ENCODE measurements around the gene MAP2K4.
"Not testable (repeated sequence)": the region's sequence is repeated elsewhere in the genome, so short reads cannot be mapped to it uniquely, and the experiment has no call there.

The MAP2K4 gene

GRCh38 chr17:12128946-12129345 lies 108.3 kb downstream of the MAP2K4 start:
- H3K27ac ChIP-seq (ENCODE audit: low read depth, low read length), result no peak overlapping the region
- peaks cover 0 to 3% (median 0%) of the 10 kb centered on the region in 5 donors for H3K9me3 ChIP-seq (ENCODE audit: control insufficient read depth in 5 of 5, low read length in 5 of 5)
- H3K9ac ChIP-seq (ENCODE audit: low read length in 5 of 5), result no peak overlapping the region
- no peak overlapping the region for H3K4me3 ChIP-seq (ENCODE audit: low read depth in 1 of 5, low read length in 5 of 5)
- H3K36me3 ChIP-seq (ENCODE audit: control insufficient read depth in 5 of 5, insufficient read depth in 5 of 5, low read length in 5 of 5), result peaks cover 40 to 64% (median 43%) of the 10 kb centered on the region in 5 donors
- H3K27me3 ChIP-seq (ENCODE audit: control insufficient read depth in 5 of 5, insufficient read depth in 4 of 5, low read length in 5 of 5), result no peaks in the 10 kb centered on the region
- H3K4me1 ChIP-seq (ENCODE audit: control insufficient read depth in 5 of 5, insufficient read depth in 5 of 5, low read length in 5 of 5), result peaks cover 0 to 8% (median 0%) of the 10 kb centered on the region in 5 donors

GRCh38 chr17:12133183-12133582 lies 112.5 kb downstream of the MAP2K4 start:
- Histone ChIP-seq H3K4me3 (ENCODE audit: low read depth in 1 of 5, low read length in 5 of 5) (no peak overlapping the region), H3K9me3 (ENCODE audit: control insufficient read depth in 5 of 5, low read length in 5 of 5) (peaks cover 0 to 9% (median 5%) of the 10 kb centered on the region in 5 donors), H3K27me3 (ENCODE audit: control insufficient read depth in 5 of 5, insufficient read depth in 4 of 5, low read length in 5 of 5) (no peaks in the 10 kb centered on the region), H3K36me3 (ENCODE audit: control insufficient read depth in 5 of 5, insufficient read depth in 5 of 5, low read length in 5 of 5) (peaks cover 18 to 44% (median 26%) of the 10 kb centered on the region in 5 donors), H3K4me1 (ENCODE audit: control insufficient read depth in 5 of 5, insufficient read depth in 5 of 5, low read length in 5 of 5) (peaks cover 0 to 8% (median 0%) of the 10 kb centered on the region in 5 donors), H3K27ac (ENCODE audit: low read depth, low read length) (no peak overlapping the region), H3K9ac (ENCODE audit: low read length in 5 of 5) (no peak overlapping the region)

DNA sequence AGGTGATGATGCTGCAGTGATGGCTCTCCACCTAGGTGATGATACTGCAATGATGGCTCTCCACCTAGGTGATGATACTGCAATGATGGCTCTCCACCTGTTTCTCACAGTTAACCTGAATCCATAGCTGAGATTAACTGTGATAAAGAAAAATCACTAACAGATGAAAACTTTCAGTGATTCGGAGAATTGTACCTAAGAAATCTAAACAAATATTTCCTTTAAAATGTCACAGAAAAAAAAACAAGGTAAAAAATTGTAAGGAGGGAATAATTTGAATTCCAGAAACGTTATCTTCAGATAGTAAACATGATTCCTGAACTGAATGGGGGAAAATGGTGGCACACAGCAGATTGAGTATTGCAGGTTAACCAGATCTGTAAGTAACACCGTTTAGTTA lies 113.4 kb downstream of the MAP2K4 start:
- Histone ChIP-seq H3K27me3 (ENCODE audit: control insufficient read depth in 5 of 5, insufficient read depth in 4 of 5, low read length in 5 of 5) (no peaks in the 10 kb centered on the region), H3K4me3 (ENCODE audit: low read depth in 1 of 5, low read length in 5 of 5) (no peak overlapping the region), H3K36me3 (ENCODE audit: control insufficient read depth in 5 of 5, insufficient read depth in 5 of 5, low read length in 5 of 5) (peaks cover 11 to 40% (median 23%) of the 10 kb centered on the region in 5 donors), H3K9me3 (ENCODE audit: control insufficient read depth in 5 of 5, low read length in 5 of 5) (peaks cover 0 to 9% (median 5%) of the 10 kb centered on the region in 5 donors), H3K9ac (ENCODE audit: low read length in 5 of 5) (no peak overlapping the region), H3K4me1 (ENCODE audit: control insufficient read depth in 5 of 5, insufficient read depth in 5 of 5, low read length in 5 of 5) (peaks cover 0 to 8% (median 0%) of the 10 kb centered on the region in 5 donors), H3K27ac (ENCODE audit: low read depth, low read length) (no peak overlapping the region)

GRCh38 chr17:12134587-12134986 lies 113.9 kb downstream of the MAP2K4 start:
- Histone ChIP-seq H3K4me3 (ENCODE audit: low read depth in 1 of 5, low read length in 5 of 5) (no peak overlapping the region), H3K27me3 (ENCODE audit: control insufficient read depth in 5 of 5, insufficient read depth in 4 of 5, low read length in 5 of 5) (no peaks in the 10 kb centered on the region), H3K4me1 (ENCODE audit: control insufficient read depth in 5 of 5, insufficient read depth in 5 of 5, low read length in 5 of 5) (peaks cover 0 to 8% (median 0%) of the 10 kb centered on the region in 5 donors), H3K27ac (ENCODE audit: low read depth, low read length) (no peak overlapping the region), H3K9me3 (ENCODE audit: control insufficient read depth in 5 of 5, low read length in 5 of 5) (peaks cover 0 to 9% (median 5%) of the 10 kb centered on the region in 5 donors), H3K9ac (ENCODE audit: low read length in 5 of 5) (no peak overlapping the region), H3K36me3 (ENCODE audit: control insufficient read depth in 5 of 5, insufficient read depth in 5 of 5, low read length in 5 of 5) (peaks cover 6 to 36% (median 18%) of the 10 kb centered on the region in 5 donors)

DNA sequence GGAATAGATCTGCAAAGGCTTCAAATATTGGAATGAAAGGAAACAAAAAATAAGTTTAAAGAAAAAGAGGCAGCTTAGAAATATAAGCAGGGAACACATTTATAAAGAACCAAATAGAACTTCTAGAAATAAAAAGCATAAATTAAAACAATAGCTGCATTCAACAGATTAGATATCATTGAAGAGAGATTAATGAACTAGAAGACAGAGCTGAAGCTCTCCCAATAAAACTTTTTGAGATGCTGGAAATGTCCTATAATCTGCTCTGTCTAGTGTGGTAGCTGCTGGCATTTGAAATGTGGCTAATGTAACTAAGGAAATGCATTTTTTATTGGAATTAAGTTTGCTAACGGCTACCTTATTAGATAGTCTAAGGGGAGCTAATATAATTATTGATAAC lies 115.6 kb downstream of the MAP2K4 start:
- H3K27ac ChIP-seq (ENCODE audit: low read depth, low read length), result no peak overlapping the region
- peaks cover 17 to 38% (median 28%) of the 10 kb centered on the region in 5 donors for H3K36me3 ChIP-seq (ENCODE audit: control insufficient read depth in 5 of 5, insufficient read depth in 5 of 5, low read length in 5 of 5)
- no peaks in the 10 kb centered on the region for H3K27me3 ChIP-seq (ENCODE audit: control insufficient read depth in 5 of 5, insufficient read depth in 4 of 5, low read length in 5 of 5)
- no peak overlapping the region for H3K4me3 ChIP-seq (ENCODE audit: low read depth in 1 of 5, low read length in 5 of 5)
- H3K9me3 ChIP-seq (ENCODE audit: control insufficient read depth in 5 of 5, low read length in 5 of 5), result peaks cover 0 to 9% (median 5%) of the 10 kb centered on the region in 5 donors
- H3K4me1 ChIP-seq (ENCODE audit: control insufficient read depth in 5 of 5, insufficient read depth in 5 of 5, low read length in 5 of 5), result peaks cover 0 to 8% (median 0%) of the 10 kb centered on the region in 5 donors
- no peak overlapping the region for H3K9ac ChIP-seq (ENCODE audit: low read length in 5 of 5)

- H3K27me3 ChIP-seq (ENCODE audit: control insufficient read depth in 5 of 5, insufficient read depth in 4 of 5, low read length in 5 of 5), result no peaks in the 10 kb centered on the region
- peaks cover 0 to 9% (median 5%) of the 10 kb centered on the region in 5 donors for H3K9me3 ChIP-seq (ENCODE audit: control insufficient read depth in 5 of 5, low read length in 5 of 5)
- H3K4me3 ChIP-seq (ENCODE audit: low read depth in 1 of 5, low read length in 5 of 5), result no peak overlapping the region
- H3K9ac ChIP-seq (ENCODE audit: low read length in 5 of 5), result no peak overlapping the region
- H3K27ac ChIP-seq (ENCODE audit: low read depth, low read length), result no peak overlapping the region
- H3K4me1 ChIP-seq (ENCODE audit: control insufficient read depth in 5 of 5, insufficient read depth in 5 of 5, low read length in 5 of 5), result peaks cover 0 to 8% (median 0%) of the 10 kb centered on the region in 5 donors
- peaks cover 21 to 42% (median 29%) of the 10 kb centered on the region in 5 donors for H3K36me3 ChIP-seq (ENCODE audit: control insufficient read depth in 5 of 5, insufficient read depth in 5 of 5, low read length in 5 of 5)
Observed at GRCh38 chr17:12136646-12137045, 116.0 kb downstream of the MAP2K4 start.

GRCh38 chr17:12137859-12138258 lies 117.2 kb downstream of the MAP2K4 start:
- no peaks in the 10 kb centered on the region for H3K27me3 ChIP-seq (ENCODE audit: control insufficient read depth in 5 of 5, insufficient read depth in 4 of 5, low read length in 5 of 5)
- H3K4me1 ChIP-seq (ENCODE audit: control insufficient read depth in 5 of 5, insufficient read depth in 5 of 5, low read length in 5 of 5), result peaks cover 0 to 8% (median 0%) of the 10 kb centered on the region in 5 donors
- no peak overlapping the region for H3K4me3 ChIP-seq (ENCODE audit: low read depth in 1 of 5, low read length in 5 of 5)
- peaks cover 0 to 9% (median 5%) of the 10 kb centered on the region in 5 donors for H3K9me3 ChIP-seq (ENCODE audit: control insufficient read depth in 5 of 5, low read length in 5 of 5)
- peaks cover 34 to 46% (median 40%) of the 10 kb centered on the region in 5 donors for H3K36me3 ChIP-seq (ENCODE audit: control insufficient read depth in 5 of 5, insufficient read depth in 5 of 5, low read length in 5 of 5)
- H3K9ac ChIP-seq (ENCODE audit: low read length in 5 of 5), result no peak overlapping the region
- no peak overlapping the region for H3K27ac ChIP-seq (ENCODE audit: low read depth, low read length)

DNA sequence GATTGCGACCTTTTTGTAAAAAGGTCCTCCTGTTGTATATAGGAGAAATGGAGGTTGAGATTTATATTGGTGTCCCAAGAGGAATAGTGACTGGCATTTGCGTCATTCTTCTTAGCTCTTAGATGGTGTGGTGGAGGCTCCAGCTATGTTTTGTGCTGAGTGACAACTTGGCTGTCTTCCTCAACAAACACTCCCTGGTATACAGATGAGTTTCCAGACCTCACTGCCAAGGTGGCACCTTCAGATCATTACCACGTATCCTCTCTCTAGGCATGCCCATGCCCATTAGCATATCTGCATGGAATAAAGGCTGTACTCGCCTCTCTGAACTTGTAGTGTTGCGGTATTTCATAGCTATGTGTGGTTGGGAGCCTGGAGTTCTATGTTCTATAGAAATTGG lies 120.0 kb downstream of the MAP2K4 start:
- no peak overlapping the region for H3K4me3 ChIP-seq (ENCODE audit: low read depth in 1 of 5, low read length in 5 of 5)
- peaks cover 0 to 9% (median 5%) of the 10 kb centered on the region in 5 donors for H3K9me3 ChIP-seq (ENCODE audit: control insufficient read depth in 5 of 5, low read length in 5 of 5)
- no peaks in the 10 kb centered on the region for H3K27me3 ChIP-seq (ENCODE audit: control insufficient read depth in 5 of 5, insufficient read depth in 4 of 5, low read length in 5 of 5)
- H3K27ac ChIP-seq (ENCODE audit: low read depth, low read length), result no peak overlapping the region
- H3K4me1 ChIP-seq (ENCODE audit: control insufficient read depth in 5 of 5, insufficient read depth in 5 of 5, low read length in 5 of 5), result no peaks in the 10 kb centered on the region
- H3K9ac ChIP-seq (ENCODE audit: low read length in 5 of 5), result no peak overlapping the region
- peaks cover 34 to 52% (median 43%) of the 10 kb centered on the region in 5 donors for H3K36me3 ChIP-seq (ENCODE audit: control insufficient read depth in 5 of 5, insufficient read depth in 5 of 5, low read length in 5 of 5)

DNA sequence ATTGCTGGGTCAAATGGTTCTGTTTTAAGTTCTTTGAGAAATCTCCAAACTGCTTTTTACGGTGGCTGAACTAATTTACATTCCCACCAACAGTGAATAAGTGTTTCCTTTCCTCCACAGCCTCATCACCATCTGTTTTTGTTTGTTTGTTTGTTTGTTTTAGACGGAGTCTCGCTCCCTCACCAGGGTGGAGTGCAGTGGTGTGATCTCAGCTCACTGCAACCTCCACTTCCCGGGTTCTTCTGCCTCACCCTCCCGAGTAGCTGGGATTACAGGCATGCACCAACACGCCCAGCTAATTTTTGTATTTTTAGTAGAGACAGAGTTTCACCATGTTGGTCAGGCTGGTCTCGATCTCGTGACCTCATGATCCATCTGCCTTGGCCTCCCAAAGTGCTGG lies 141.5 kb downstream of the MAP2K4 start:
- H3K9me3 ChIP-seq (ENCODE audit: control insufficient read depth in 5 of 5, low read length in 5 of 5); H3K4me1 ChIP-seq (ENCODE audit: control insufficient read depth in 5 of 5, insufficient read depth in 5 of 5, low read length in 5 of 5); H3K27me3 ChIP-seq (ENCODE audit: control insufficient read depth in 5 of 5, insufficient read depth in 4 of 5, low read length in 5 of 5); H3K9ac ChIP-seq (ENCODE audit: low read length in 5 of 5); H3K36me3 ChIP-seq (ENCODE audit: control insufficient read depth in 5 of 5, insufficient read depth in 5 of 5, low read length in 5 of 5); H3K4me3 ChIP-seq (ENCODE audit: low read depth in 1 of 5, low read length in 5 of 5); H3K27ac ChIP-seq (ENCODE audit: low read depth, low read length): not testable (repeated sequence)

- no peaks in the 10 kb centered on the region for H3K27me3 ChIP-seq (ENCODE audit: control insufficient read depth in 5 of 5, insufficient read depth in 4 of 5, low read length in 5 of 5)
Observed at GRCh38 chr17:12164085-12164484, 143.4 kb downstream of the MAP2K4 start.

More at GRCh38 chr17:12164085-12164484, 143.4 kb downstream of the MAP2K4 start:
- no peaks in the 10 kb centered on the region for H3K36me3 ChIP-seq (ENCODE audit: control insufficient read depth in 5 of 5, insufficient read depth in 5 of 5, low read length in 5 of 5)
- no peak overlapping the region for H3K9ac ChIP-seq (ENCODE audit: low read length in 5 of 5)
- H3K4me3 ChIP-seq (ENCODE audit: low read depth in 1 of 5, low read length in 5 of 5), result no peak overlapping the region
- H3K4me1 ChIP-seq (ENCODE audit: control insufficient read depth in 5 of 5, insufficient read depth in 5 of 5, low read length in 5 of 5), result no peaks in the 10 kb centered on the region
- peaks cover 0 to 4% (median 3%) of the 10 kb centered on the region in 5 donors for H3K9me3 ChIP-seq (ENCODE audit: control insufficient read depth in 5 of 5, low read length in 5 of 5)
- no peak overlapping the region for H3K27ac ChIP-seq (ENCODE audit: low read depth, low read length)
